Thoracic aorta (tissue), 2 donors: Measurements from ENCODE around the gene SFT2D2. TPM values are rescaled to one million over a fixed set of nuclear protein-coding genes. Genes with fewer than 3 reads are reported as not detected.

ENCODE experiments used
- ATAC-seq: fragments of 150-250 bp; one replicate; pipeline ENCODE4 v1.8.0; 2017; ENCODE audit warnings: low read depth; ENCODE audit not compliant: insufficient number of reproducible peaks, low FRiP score
- DNase-seq: peaks from one replicate; pipeline ENCODE4 v3.0.0-alpha.2; 2020; ENCODE audit warnings: low spot score
- H3K27ac ChIP-seq, 2 donors: fragments of 200-600 bp; sonication (generic); 1 replicate in 1 of 2; 2 replicates in 1 of 2; pipeline ENCODE4 v1.5.1; 2016; ENCODE audit warnings: mild to moderate bottlenecking in 2 of 2, moderate library complexity in 2 of 2
- H3K27me3 ChIP-seq: fragments of 200-600 bp; sonication (generic); replicated peaks from 2 replicates; pipeline ENCODE4 v1.6.0; 2016; ENCODE audit warnings: mild to moderate bottlenecking; ENCODE audit not compliant: insufficient read depth
- H3K36me3 ChIP-seq: fragments of 200-600 bp; sonication (generic); one replicate; pipeline ENCODE4 v1.5.1; 2016
- H3K4me1 ChIP-seq, 2 donors: fragments of 200-600 bp; sonication (generic); 1 replicate in 1 of 2; 2 replicates in 1 of 2; pipeline versions ENCODE4 v1.5.1 to v1.6.0; 2016; ENCODE audit warnings: low read depth in 2 of 2, mild to moderate bottlenecking in 1 of 2; ENCODE audit not compliant: control insufficient read depth in 1 of 2
- H3K4me3 ChIP-seq: fragments of 200-600 bp; sonication (generic); 2 replicates; pipeline ENCODE4 v1.5.1; 2016; ENCODE audit warnings: mild to moderate bottlenecking
- H3K9me3 ChIP-seq: fragments of 200-600 bp; sonication (generic); 2 replicates; pipeline ENCODE4 v1.5.1; 2016
- CTCF ChIP-seq: fragments of 200-600 bp; sonication (generic); IDR thresholded peaks from one replicate; pipeline ENCODE4 v1.5.1; 2019; ENCODE audit warnings: antibody characterized with exemption
- total RNA-seq, 2 donors: library from RNA; depleted of rRNA; stranded (reverse); fragments of >200 nt; gene quantifications; one replicate each; pipeline versions ENCODE4 v1.1.0 to v1.2.3, GENCODE V29; 2016

Gene SFT2D2
- total RNA-seq, 2 donors from 2014 or later, result 65.4 to 124 TPM

GRCh38 chr1:168263130-168263529, 37.3 kb downstream of the SFT2D2 start:
- Histone ChIP-seq H3K4me1 (peaks cover 7 to 48% of the 10 kb centered on the region in 2 donors), H3K27me3 (no peaks in the 10 kb centered on the region), H3K4me3 (no peak overlapping the region), H3K36me3 (no peaks in the 10 kb centered on the region), H3K9me3 (no peaks in the 10 kb centered on the region), H3K27ac (peak overlapping the region in 1 of 2 donors; percentile 29)
- DNase-seq (no peak), ATAC-seq (no peak)
- TF ChIP-seq CTCF, result no peak

- Histone ChIP-seq H3K4me3 (no peak overlapping the region), H3K36me3 (no peaks in the 10 kb centered on the region), H3K27me3 (no peaks in the 10 kb centered on the region), H3K9me3 (no peaks in the 10 kb centered on the region), H3K27ac (no peak overlapping the region), H3K4me1 (peaks cover 7 to 45% of the 10 kb centered on the region in 2 donors)
- no peak for ATAC-seq
- DNase-seq, result no peak
- TF ChIP-seq CTCF, result no peak
These were observed 38.5 kb downstream of the SFT2D2 start for GRCh38 chr1:168264296-168264695.

GRCh38 chr1:168265596-168265995, 39.8 kb downstream of the SFT2D2 start:
- Histone ChIP-seq H3K9me3 (no peaks in the 10 kb centered on the region), H3K4me3 (no peak overlapping the region), H3K27me3 (no peaks in the 10 kb centered on the region), H3K36me3 (no peaks in the 10 kb centered on the region), H3K27ac (no peak overlapping the region), H3K4me1 (peaks cover 7 to 32% of the 10 kb centered on the region in 2 donors)
- ATAC-seq (no peak), DNase-seq (no peak)
- TF ChIP-seq CTCF, result no peak

- Histone ChIP-seq H3K27ac (no peak overlapping the region), H3K27me3 (no peaks in the 10 kb centered on the region), H3K36me3 (no peaks in the 10 kb centered on the region), H3K4me3 (no peak overlapping the region), H3K9me3 (no peaks in the 10 kb centered on the region), H3K4me1 (peaks cover 5 to 21% of the 10 kb centered on the region in 2 donors)
- DNase-seq (no peak), ATAC-seq (no peak)
- no peak for TF ChIP-seq CTCF
These were observed 40.9 kb downstream of the SFT2D2 start for GRCh38 chr1:168266644-168267186.

GRCh38 chr1:168271636-168272035, 45.8 kb downstream of the SFT2D2 start:
- Histone ChIP-seq H3K9me3 (no peaks in the 10 kb centered on the region), H3K4me1 (peaks cover 0 to 5% of the 10 kb centered on the region in 2 donors)
- no peak for ATAC-seq

More at GRCh38 chr1:168271636-168272035, 45.8 kb downstream of the SFT2D2 start:
- Histone ChIP-seq H3K27ac (no peak overlapping the region), H3K27me3 (no peaks in the 10 kb centered on the region), H3K4me3 (no peak overlapping the region), H3K36me3 (no peaks in the 10 kb centered on the region)
- DNase-seq, result no peak
- no peak for TF ChIP-seq CTCF
